ENCODE data around the gene PDZD11.
"Not testable (repeated sequence)": the region's sequence is repeated elsewhere in the genome, so short reads cannot be mapped to it uniquely, and the experiment has no call there.

PDZD11 gene

GRCh38 chrX:70257423-70258288, 32.1 kb downstream of the PDZD11 start:
- DNase-seq (ENCODE audit: low read depth), result no peak

GRCh38 chrX:70255452-70255851, 34.3 kb downstream of the PDZD11 start:
- DNase-seq (ENCODE audit: low read depth), result no peak

- DNase-seq (ENCODE audit: low read depth), result no peak
Measured at GRCh38 chrX:70254909-70255308, 34.8 kb downstream of the PDZD11 start.

DNA sequence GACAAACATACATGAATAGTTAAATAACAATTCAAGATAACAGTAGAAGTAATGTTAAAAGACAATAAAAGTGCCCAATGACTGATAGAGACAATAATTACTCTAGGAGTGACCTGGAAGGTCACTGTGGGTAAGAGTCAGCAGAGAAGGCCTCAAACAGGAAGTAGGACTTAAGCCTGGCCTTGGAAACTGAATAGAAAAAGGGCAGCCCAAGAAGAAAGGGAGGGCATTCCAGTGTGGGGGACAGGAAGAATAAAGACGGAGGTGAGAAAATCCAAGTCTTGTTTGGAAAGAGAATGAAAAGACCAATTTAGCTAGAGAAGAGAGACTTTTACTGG, 35.7 kb downstream of the PDZD11 start:
- DNase-seq (ENCODE audit: low read depth), result no peak

- no peak for DNase-seq (ENCODE audit: low read depth)
Measured at GRCh38 chrX:70253377-70254062, 36.2 kb downstream of the PDZD11 start.

DNA sequence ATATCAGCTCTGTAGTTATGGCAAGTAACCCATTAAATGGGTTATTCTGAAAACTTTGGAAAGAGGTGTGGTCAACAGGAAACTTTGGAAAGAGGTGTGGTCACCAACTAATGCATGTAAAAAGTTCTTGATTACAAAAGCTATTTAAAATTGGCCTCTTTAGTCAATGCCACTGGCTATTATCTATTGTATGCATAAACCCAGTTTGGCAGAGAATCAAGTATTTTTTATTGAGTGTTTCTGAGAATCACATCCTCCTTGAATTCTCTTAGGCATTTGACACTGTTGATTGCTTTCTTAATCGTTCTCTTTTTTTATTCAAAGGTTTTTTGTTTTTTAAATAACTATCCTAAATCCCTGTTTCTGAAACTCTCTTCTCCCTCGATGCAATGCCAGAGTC, 37.2 kb downstream of the PDZD11 start:
- no peak for DNase-seq (ENCODE audit: low read depth)

GRCh38 chrX:70247252-70247651, 42.5 kb downstream of the PDZD11 start:
- DNase-seq (ENCODE audit: low read depth), result no peak

DNA sequence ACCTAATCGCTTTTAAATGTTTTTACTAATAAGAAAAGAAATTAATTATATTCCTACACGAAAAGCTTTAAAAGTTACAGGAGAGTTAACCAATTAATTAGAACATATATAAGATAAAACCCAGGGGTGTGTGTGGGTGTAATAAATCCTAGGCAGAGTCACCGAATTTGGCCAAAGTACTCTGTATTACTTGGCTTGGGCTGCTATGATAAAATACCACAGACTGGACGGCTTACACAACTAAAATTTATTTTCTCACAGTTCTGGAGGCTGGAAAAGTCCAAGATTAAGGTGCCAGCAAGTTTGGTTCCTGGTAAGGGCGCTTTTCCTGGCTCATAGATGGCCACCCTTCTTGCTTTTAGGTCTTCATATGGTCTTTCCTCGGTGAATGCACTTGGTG, 44.8 kb downstream of the PDZD11 start:
- DNase-seq (ENCODE audit: low read depth), result no peak

DNA sequence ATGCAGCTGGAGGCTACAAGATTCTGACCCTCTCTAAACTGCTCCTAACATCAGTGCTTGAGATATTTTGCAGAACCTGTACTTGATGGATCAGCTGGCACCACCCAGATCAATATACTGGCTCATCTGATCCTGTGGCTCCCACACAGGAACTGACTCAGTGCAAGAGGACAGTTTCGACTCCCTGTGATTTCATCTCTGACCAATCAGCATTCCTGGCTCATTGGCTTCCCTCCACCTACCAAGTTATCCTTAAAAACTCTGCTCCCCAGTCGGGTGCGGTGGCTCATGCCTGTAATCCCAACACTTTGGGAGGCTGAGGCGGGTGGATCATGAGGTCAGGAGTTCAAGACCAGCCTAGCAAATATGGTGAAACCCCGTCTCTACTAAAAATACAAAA, 46.1 kb downstream of the PDZD11 start:
- DNase-seq (ENCODE audit: low read depth), result not testable (repeated sequence)

DNA sequence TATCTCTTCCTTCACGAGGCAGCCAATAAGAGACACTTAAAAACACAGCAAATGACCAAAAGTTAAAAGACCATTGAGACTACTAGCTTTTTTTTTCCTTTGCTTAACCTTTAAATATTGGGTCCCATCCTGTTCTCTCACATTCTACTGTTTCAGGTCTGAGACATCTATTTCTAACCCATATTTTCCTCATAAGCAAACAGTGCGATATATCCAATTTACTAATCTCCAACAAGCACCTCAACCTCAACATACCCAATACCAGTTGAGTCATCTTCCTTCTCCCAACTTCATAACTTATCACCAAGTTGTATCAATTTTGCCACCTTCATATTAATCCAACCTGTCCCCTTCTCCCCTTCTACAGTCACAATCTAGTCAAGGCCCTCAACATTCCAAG, 48.2 kb downstream of the PDZD11 start:
- DNase-seq (ENCODE audit: low read depth), result no peak

GRCh38 chrX:70240751-70241150, 49.0 kb downstream of the PDZD11 start:
- DNase-seq (ENCODE audit: low read depth), result no peak
